ENCODE measurements around the gene TLCD3B. TPM values are rescaled to one million over a fixed set of nuclear protein-coding genes. Genes with fewer than 3 reads are reported as not detected.

Gene TLCD3B
- total and polyA plus RNA-seq, 3 donors from 2014 or later: 51.8 to 194 (median 82.7) TPM

GRCh38 chr16:29986231-29986630, 44.8 kb downstream of the TLCD3B start:
- WGBS, 2 donors: 83 to 94% methylated on average over 1 to 19 of the region's 20 CpGs
- no peaks in the 10 kb centered on the region for H3K36me3 ChIP-seq (ENCODE audit: low read depth, missing control alignments)
- no peaks in the 10 kb centered on the region for H3K4me1 ChIP-seq
- no peak overlapping the region for H3K27ac ChIP-seq
- H3K27me3 ChIP-seq: no peaks in the 10 kb centered on the region
- H3K4me3 ChIP-seq: no peak overlapping the region
- DNase-seq: no peak
- intact Hi-C loops (cut with DNase I; ENCODE audit: low total_unique reads): no loop called here
- no peaks in the 10 kb centered on the region for H3K9me3 ChIP-seq
- TF ChIP-seq, protein P1, sequence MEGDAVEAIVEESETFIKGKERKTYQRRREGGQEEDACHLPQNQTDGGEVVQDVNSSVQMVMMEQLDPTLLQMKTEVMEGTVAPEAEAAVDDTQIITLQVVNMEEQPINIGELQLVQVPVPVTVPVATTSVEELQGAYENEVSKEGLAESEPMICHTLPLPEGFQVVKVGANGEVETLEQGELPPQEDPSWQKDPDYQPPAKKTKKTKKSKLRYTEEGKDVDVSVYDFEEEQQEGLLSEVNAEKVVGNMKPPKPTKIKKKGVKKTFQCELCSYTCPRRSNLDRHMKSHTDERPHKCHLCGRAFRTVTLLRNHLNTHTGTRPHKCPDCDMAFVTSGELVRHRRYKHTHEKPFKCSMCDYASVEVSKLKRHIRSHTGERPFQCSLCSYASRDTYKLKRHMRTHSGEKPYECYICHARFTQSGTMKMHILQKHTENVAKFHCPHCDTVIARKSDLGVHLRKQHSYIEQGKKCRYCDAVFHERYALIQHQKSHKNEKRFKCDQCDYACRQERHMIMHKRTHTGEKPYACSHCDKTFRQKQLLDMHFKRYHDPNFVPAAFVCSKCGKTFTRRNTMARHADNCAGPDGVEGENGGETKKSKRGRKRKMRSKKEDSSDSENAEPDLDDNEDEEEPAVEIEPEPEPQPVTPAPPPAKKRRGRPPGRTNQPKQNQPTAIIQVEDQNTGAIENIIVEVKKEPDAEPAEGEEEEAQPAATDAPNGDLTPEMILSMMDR (IDR thresholded peaks at IDR 0.05): no peak
- TF ChIP-seq POLR2A (IDR thresholded peaks at IDR 0.05): no peak

GRCh38 chr16:29985271-29985811, 45.7 kb downstream of the TLCD3B start:
- intact Hi-C loops (cut with DNase I; ENCODE audit: low total_unique reads): no loop called here
- Histone ChIP-seq H3K27ac (no peak overlapping the region), H3K27me3 (no peaks in the 10 kb centered on the region), H3K4me1 (no peaks in the 10 kb centered on the region), H3K4me3 (no peak overlapping the region), H3K36me3 (ENCODE audit: low read depth, missing control alignments) (no peaks in the 10 kb centered on the region), H3K9me3 (no peaks in the 10 kb centered on the region)
- TF ChIP-seq, protein P1 (IDR thresholded peaks at IDR 0.05): no peak
- no peak for TF ChIP-seq POLR2A (IDR thresholded peaks at IDR 0.05)
- 91 to 98% methylated on average over 11 to 28 of the region's 28 CpGs for whole genome bisulfite sequencing, 2 donors
- DNase-seq: no peak

DNA sequence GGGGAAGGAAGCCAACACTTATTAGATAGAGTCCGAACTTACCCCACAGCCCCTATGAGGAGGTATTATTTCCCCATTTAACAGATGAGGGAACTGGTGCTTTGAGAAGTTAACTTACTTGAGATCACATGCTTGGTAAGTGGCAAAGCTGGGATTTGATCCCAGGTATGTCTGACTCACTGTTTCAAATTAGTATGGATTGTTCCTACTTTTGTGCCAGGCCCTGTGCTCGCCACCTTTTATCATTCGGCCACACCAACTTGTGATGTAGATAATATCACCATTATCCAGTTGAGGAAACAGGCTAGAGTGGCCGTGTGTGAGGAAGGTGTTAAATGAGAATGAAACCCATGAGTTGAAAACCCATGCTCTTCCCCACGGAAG, 46.3 kb downstream of the TLCD3B start:
- WGBS, 2 donors: 89 to 93% methylated on average over 5 of the region's 5 CpGs
- no peak overlapping the region for H3K27ac ChIP-seq
- no peak for TF ChIP-seq POLR2A (IDR thresholded peaks at IDR 0.05)
- TF ChIP-seq, protein P1 (IDR thresholded peaks at IDR 0.05): no peak
- no peaks in the 10 kb centered on the region for H3K27me3 ChIP-seq
- no peaks in the 10 kb centered on the region for H3K4me1 ChIP-seq
- no peaks in the 10 kb centered on the region for H3K9me3 ChIP-seq
- no peak overlapping the region for H3K4me3 ChIP-seq
- DNase-seq: no peak
- H3K36me3 ChIP-seq (ENCODE audit: low read depth, missing control alignments): no peaks in the 10 kb centered on the region
- intact Hi-C loops (cut with DNase I; ENCODE audit: low total_unique reads): no loop called here

GRCh38 chr16:29984137-29984763, 46.8 kb downstream of the TLCD3B start:
- TF ChIP-seq POLR2A (IDR thresholded peaks at IDR 0.05): no peak
- TF ChIP-seq, protein P1 (IDR thresholded peaks at IDR 0.05): no peak
- H3K36me3 ChIP-seq (ENCODE audit: low read depth, missing control alignments): no peaks in the 10 kb centered on the region
- no peak for DNase-seq
- H3K9me3 ChIP-seq: no peaks in the 10 kb centered on the region
- no peaks in the 10 kb centered on the region for H3K27me3 ChIP-seq
- H3K4me1 ChIP-seq: no peaks in the 10 kb centered on the region
- no peak overlapping the region for H3K27ac ChIP-seq
- intact Hi-C loops (cut with DNase I; ENCODE audit: low total_unique reads): no loop called here
- H3K4me3 ChIP-seq: no peak overlapping the region
- 75 to 84% methylated on average over 6 of the region's 6 CpGs for WGBS, 2 donors
